GM12892 (cell line): ENCODE data around the gene CHRNA10.

Experiments used
- POLR2A ChIP-seq: IDR thresholded peaks from 2 replicates; pipeline ENCODE4 v1.6.1; 2011; ENCODE audit warnings: low read depth, low read length, control low read depth
- POLR2AphosphoS5 ChIP-seq: IDR thresholded peaks from 2 replicates; pipeline ENCODE4 v1.6.1; 2011; ENCODE audit warnings: low read depth, low read length, control low read depth

GRCh38 chr11:3623121-3623520 is 48.1 kb downstream of the CHRNA10 start:
- TF ChIP-seq POLR2A (no peak), POLR2AphosphoS5 (no peak)
